H9 (cell line): ENCODE results near the gene RRAS. TPM values are rescaled to one million over a fixed set of nuclear protein-coding genes. Genes with fewer than 3 reads are reported as not detected.

Source experiments
- DNase-seq: peaks from one replicate; pipeline ENCODE4 v3.0.0-alpha.2; 2017
- H2AFZ ChIP-seq: one replicate; pipeline ENCODE4 v1.6.1; 2013; ENCODE audit warnings: mild to moderate bottlenecking, low read length, control low read depth, moderate library complexity
- H2AK5ac ChIP-seq: 2 replicates; pipeline ENCODE4 v1.6.1; 2013; ENCODE audit warnings: low read length, control low read depth, mixed read lengths; ENCODE audit not compliant: insufficient read length
- H2BK120ac ChIP-seq: one replicate; pipeline ENCODE4 v1.6.1; 2013; ENCODE audit warnings: low read depth, mild to moderate bottlenecking, low read length, control low read depth, inconsistent platforms; ENCODE audit not compliant: poor library complexity, severe bottlenecking
- H2BK12ac ChIP-seq: 2 replicates; pipeline ENCODE4 v1.6.1; 2013; ENCODE audit warnings: low read length, control low read depth, mixed read lengths, low read depth; ENCODE audit not compliant: insufficient read length
- H2BK15ac ChIP-seq: 2 replicates; pipeline ENCODE4 v1.6.1; 2013; ENCODE audit warnings: low read depth, low read length, control low read depth
- H2BK20ac ChIP-seq: one replicate; pipeline ENCODE4 v1.6.1; 2013; ENCODE audit warnings: low read depth, mild to moderate bottlenecking, low read length, control low read depth, inconsistent platforms; ENCODE audit not compliant: poor library complexity, severe bottlenecking
- H2BK5ac ChIP-seq: 2 replicates; pipeline ENCODE4 v1.6.1; 2013; ENCODE audit warnings: low read length, control low read depth, mixed read lengths; ENCODE audit not compliant: insufficient read length
- H3K14ac ChIP-seq: 2 replicates; pipeline ENCODE4 v1.6.1; 2013; ENCODE audit warnings: low read length, control low read depth; ENCODE audit not compliant: insufficient read depth
- H3K18ac ChIP-seq: 2 replicates; pipeline ENCODE4 v1.6.1; 2013; ENCODE audit warnings: low read depth, mild to moderate bottlenecking, mixed read lengths, low read length, control low read depth; ENCODE audit not compliant: insufficient read length
- H3K23ac ChIP-seq: 2 replicates; pipeline ENCODE4 v1.6.1; 2013; ENCODE audit warnings: low read length, control low read depth, mixed read lengths, low read depth; ENCODE audit not compliant: insufficient read length
- H3K23me2 ChIP-seq: 2 replicates; pipeline ENCODE4 v1.6.1; 2013; ENCODE audit warnings: low read depth, mild to moderate bottlenecking, mixed read lengths, low read length, control low read depth; ENCODE audit not compliant: insufficient read length, poor library complexity, severe bottlenecking
- H3K27ac ChIP-seq: 2 replicates; pipeline ENCODE4 v1.5.1; 2013; ENCODE audit warnings: low read length, control low read depth, mixed read lengths, low read depth; ENCODE audit not compliant: insufficient read length
- H3K27me3 ChIP-seq: 2 replicates; pipeline ENCODE4 v1.6.1; 2013; ENCODE audit warnings: low read length, control low read depth, inconsistent platforms; ENCODE audit not compliant: insufficient read depth
- H3K4ac ChIP-seq: 2 replicates; pipeline ENCODE4 v1.6.1; 2013; ENCODE audit warnings: low read depth, mild to moderate bottlenecking, control low read depth, inconsistent platforms, low read length, moderate library complexity
- H3K4me1 ChIP-seq: 2 replicates; pipeline ENCODE4 v1.6.1; 2013; ENCODE audit warnings: low read length, control low read depth, inconsistent platforms; ENCODE audit not compliant: insufficient read depth
- H3K4me2 ChIP-seq: 2 replicates; pipeline ENCODE4 v1.6.1; 2013; ENCODE audit warnings: low read length, control low read depth, mixed read lengths; ENCODE audit not compliant: insufficient read length, insufficient read depth
- H3K56ac ChIP-seq: 2 replicates; pipeline ENCODE4 v1.6.1; 2013; ENCODE audit warnings: low read depth, mild to moderate bottlenecking, mixed read lengths, low read length, control low read depth; ENCODE audit not compliant: insufficient read length
- H3K79me1 ChIP-seq: 2 replicates; pipeline ENCODE4 v1.6.1; 2013; ENCODE audit warnings: low read depth, mild to moderate bottlenecking, moderate library complexity, low read length, control low read depth, inconsistent platforms; ENCODE audit not compliant: insufficient read depth, poor library complexity, severe bottlenecking
- H3K79me2 ChIP-seq: 2 replicates; pipeline ENCODE4 v1.6.1; 2013; ENCODE audit warnings: low read length, control low read depth, inconsistent platforms; ENCODE audit not compliant: insufficient read depth
- H3K9ac ChIP-seq: 2 replicates; pipeline ENCODE4 v1.6.1; 2013; ENCODE audit warnings: low read length, control low read depth, mixed read lengths; ENCODE audit not compliant: insufficient read length; ENCODE audit errors: extremely low read depth
- H3K9me3 ChIP-seq: one replicate; pipeline ENCODE4 v1.6.1; 2013; ENCODE audit warnings: low read depth, low read length, inconsistent platforms; ENCODE audit not compliant: control insufficient read depth
- H3T11ph ChIP-seq: one replicate; pipeline ENCODE4 v1.6.1; 2013; ENCODE audit warnings: mild to moderate bottlenecking, low read length, control low read depth, inconsistent platforms
- H4K20me1 ChIP-seq: one replicate; pipeline ENCODE4 v1.6.1; 2013; ENCODE audit not compliant: control insufficient read depth, insufficient read length, insufficient read depth
- H4K5ac ChIP-seq: 2 replicates; pipeline ENCODE4 v1.6.1; 2013; ENCODE audit warnings: low read depth, mild to moderate bottlenecking, mixed read lengths, low read length, control low read depth; ENCODE audit not compliant: insufficient read length
- H4K8ac ChIP-seq: replicated peaks from 2 replicates; pipeline ENCODE4 v1.6.1; 2013; ENCODE audit warnings: low read length, control low read depth, mixed read lengths, low read depth; ENCODE audit not compliant: insufficient read length
- H4K91ac ChIP-seq: 2 replicates; pipeline ENCODE4 v1.6.1; 2013; ENCODE audit warnings: low read depth, mild to moderate bottlenecking, moderate library complexity, mixed read lengths, low read length, control low read depth; ENCODE audit not compliant: insufficient read length
- H3K27ac Mint-ChIP-seq, 3 experiments: 2 replicates in 2 of 3; 3 replicates in 1 of 3; pipeline ENCODE4 v1.8.0; 2020 to 2021; ENCODE audit warnings: mixed read lengths in 3 of 3, mild to moderate bottlenecking in 1 of 3, moderate library complexity in 1 of 3
- H3K27me3 Mint-ChIP-seq: 2 replicates; pipeline ENCODE4 v1.8.0; 2021; ENCODE audit warnings: low read depth, mild to moderate bottlenecking, moderate library complexity, mixed read lengths
- H3K36me3 Mint-ChIP-seq, 3 experiments: 2 replicates in 2 of 3; 3 replicates in 1 of 3; pipeline ENCODE4 v1.8.0; 2020 to 2021; ENCODE audit warnings: low read depth in 3 of 3, mixed read lengths in 3 of 3; ENCODE audit not compliant: insufficient read depth in 1 of 3
- H3K4me1 Mint-ChIP-seq, 2 experiments: 2 replicates each; pipeline ENCODE4 v1.8.0; 2020; ENCODE audit warnings: mixed read lengths in 2 of 2
- H3K4me3 Mint-ChIP-seq, 2 experiments: 2 replicates in 1 of 2; 3 replicates in 1 of 2; pipeline ENCODE4 v1.8.0; 2020 to 2021; ENCODE audit warnings: mild to moderate bottlenecking in 2 of 2, mixed read lengths in 2 of 2, moderate library complexity in 1 of 2
- H3K9me3 Mint-ChIP-seq, 2 experiments: 2 replicates in 1 of 2; 3 replicates in 1 of 2; pipeline ENCODE4 v1.8.0; 2020; ENCODE audit warnings: mild to moderate bottlenecking in 2 of 2, mixed read lengths in 2 of 2, moderate library complexity in 1 of 2
- whole genome bisulfite sequencing: extraction: QIAGEN DNeasy Blood & Tissue Kit; methylation state at CpG from one replicate; pipeline ENCODE4 v1.1.7; 2013; ENCODE audit warnings: missing lambda C conversion rate, low lambda C conversion rate, mixed read lengths; ENCODE audit not compliant: insufficient read length; ENCODE audit errors: extremely low coverage; 5-methylcytosine and 5-hydroxymethylcytosine counted together
- total RNA-seq: library from RNA; stranded (reverse); gene quantifications from 2 replicates; pipeline ENCODE4 v1.2.1, GENCODE V29; 2021
- TF ChIP-seq, protein P1 (sequence below): fragments of 200-600 bp; sonication (generic); conservative IDR thresholded peaks from 3 replicates; pipeline ENCODE4 v1.8.0; 2021; ENCODE audit warnings: antibody characterized with exemption, mild to moderate bottlenecking

Gene RRAS
- total RNA-seq, 1 experiment from 2014 or later = 9.9 TPM

DNA sequence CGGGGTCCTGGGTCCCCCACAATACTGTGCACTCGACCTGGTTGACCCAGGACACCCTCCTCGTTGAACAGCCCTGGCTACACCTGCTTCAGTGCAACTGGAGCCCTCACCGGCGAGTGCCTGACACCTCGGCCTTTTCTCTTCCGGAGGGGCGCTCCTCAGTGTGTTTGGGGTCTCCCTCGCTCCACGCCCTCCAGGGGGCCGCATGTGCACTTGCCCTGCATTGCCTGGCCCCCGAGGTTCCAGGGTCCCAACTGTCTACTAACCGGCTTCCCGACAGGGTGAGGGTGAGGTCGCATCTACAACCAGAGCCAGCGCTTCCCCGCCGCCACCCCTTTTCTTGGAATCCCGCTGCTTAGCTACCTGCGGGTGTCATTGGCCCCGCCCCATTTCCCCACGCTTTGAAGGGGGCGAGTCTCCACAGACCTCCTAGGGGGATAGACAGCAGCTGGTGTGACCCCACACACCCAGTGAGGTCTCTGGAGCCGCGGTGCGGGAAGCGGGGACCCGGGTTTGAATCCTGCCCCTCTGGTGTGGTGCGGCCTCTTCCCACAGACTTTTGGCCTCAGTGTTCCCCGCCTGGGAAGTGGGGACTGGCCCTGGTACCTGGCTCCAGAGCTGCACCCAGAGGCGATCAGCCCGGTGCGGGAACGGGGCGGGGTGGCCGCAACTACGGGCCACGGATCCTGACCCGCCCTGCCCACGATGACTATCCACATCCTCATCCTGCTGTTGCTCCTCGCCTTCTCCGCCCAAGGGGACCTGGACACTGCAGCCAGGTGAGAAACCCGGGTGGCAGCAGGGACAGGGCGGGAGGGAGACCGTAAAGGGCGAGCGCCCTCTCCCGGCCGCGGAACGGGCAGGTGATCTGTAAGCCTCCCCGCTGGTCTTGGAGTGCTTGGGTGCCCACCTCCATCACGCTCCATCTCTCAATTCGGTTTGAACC, 49.5 kb upstream of the RRAS start, which contains the start of gene ADM5:
TSS of gene ADM5 (plus strand) at position 462 of the 946 bp plus-strand sequence. CDS start at position 706, 244 bp downstream.
- H2AK5ac ChIP-seq = no peak within 1 kb of the TSS
- no peak within 1 kb of the TSS for H2BK5ac ChIP-seq
- H2AFZ ChIP-seq = no peak within 1 kb of the TSS
- no peak within 1 kb of the TSS for H2BK15ac ChIP-seq
- H3K27me3 ChIP-seq = no peaks in the 10 kb centered on the region
- TF ChIP-seq, protein P1, sequence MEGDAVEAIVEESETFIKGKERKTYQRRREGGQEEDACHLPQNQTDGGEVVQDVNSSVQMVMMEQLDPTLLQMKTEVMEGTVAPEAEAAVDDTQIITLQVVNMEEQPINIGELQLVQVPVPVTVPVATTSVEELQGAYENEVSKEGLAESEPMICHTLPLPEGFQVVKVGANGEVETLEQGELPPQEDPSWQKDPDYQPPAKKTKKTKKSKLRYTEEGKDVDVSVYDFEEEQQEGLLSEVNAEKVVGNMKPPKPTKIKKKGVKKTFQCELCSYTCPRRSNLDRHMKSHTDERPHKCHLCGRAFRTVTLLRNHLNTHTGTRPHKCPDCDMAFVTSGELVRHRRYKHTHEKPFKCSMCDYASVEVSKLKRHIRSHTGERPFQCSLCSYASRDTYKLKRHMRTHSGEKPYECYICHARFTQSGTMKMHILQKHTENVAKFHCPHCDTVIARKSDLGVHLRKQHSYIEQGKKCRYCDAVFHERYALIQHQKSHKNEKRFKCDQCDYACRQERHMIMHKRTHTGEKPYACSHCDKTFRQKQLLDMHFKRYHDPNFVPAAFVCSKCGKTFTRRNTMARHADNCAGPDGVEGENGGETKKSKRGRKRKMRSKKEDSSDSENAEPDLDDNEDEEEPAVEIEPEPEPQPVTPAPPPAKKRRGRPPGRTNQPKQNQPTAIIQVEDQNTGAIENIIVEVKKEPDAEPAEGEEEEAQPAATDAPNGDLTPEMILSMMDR = peak; percentile 75
- no peaks in the 10 kb centered on the region for H4K20me1 ChIP-seq
- DNase-seq = peak; percentile 82
- no peak within 1 kb of the TSS for H2BK20ac ChIP-seq
- H3K14ac ChIP-seq = peak within 1 kb of the TSS; percentile 56
- peak within 1 kb of the TSS; percentile 83 for H3K9ac ChIP-seq
- H3T11ph ChIP-seq = no peak within 1 kb of the TSS
- no peak within 1 kb of the TSS for H3K27ac ChIP-seq
- peak within 1 kb of the TSS; percentile 98 for H3K4me2 ChIP-seq
- WGBS = no CpG with 5 or more reads among the region's 54 CpGs
- no peaks in the 10 kb centered on the region for H3K9me3 ChIP-seq
- no peak within 1 kb of the TSS for H3K4ac ChIP-seq
- no peaks in the 10 kb centered on the region for H3K79me2 ChIP-seq
- peaks cover 19% of the 10 kb centered on the region for H3K23me2 ChIP-seq
- H3K79me1 ChIP-seq = no peaks in the 10 kb centered on the region
- H3K56ac ChIP-seq = no peak within 1 kb of the TSS
- no peak within 1 kb of the TSS for H4K91ac ChIP-seq
- H3K18ac ChIP-seq = no peak within 1 kb of the TSS
- peaks cover 10% of the 10 kb centered on the region; the same call in 1 of the 2 replicates for H3K4me1 ChIP-seq
- H2BK120ac ChIP-seq = no peak within 1 kb of the TSS
- H2BK12ac ChIP-seq = no peak within 1 kb of the TSS
- Mint-ChIP-seq H3K27me3 (no peaks in the 10 kb centered on the region; the same call in 1 of the 2 replicates), H3K4me3 (peak within 1 kb of the TSS; percentile 83 to 98), H3K36me3 (peaks cover 26 to 55% (median 47%) of the 10 kb centered on the region in 3 experiments), H3K9me3 (peaks cover 0 to 3% of the 10 kb centered on the region in 2 experiments; a peak in 2 of 5 replicates), H3K4me1 (peaks cover 26 to 52% of the 10 kb centered on the region in 2 experiments), H3K27ac (peak within 1 kb of the TSS; percentile 92 to 97 (median 97))
- H4K8ac ChIP-seq = no peak within 1 kb of the TSS
- H3K23ac ChIP-seq = no peak within 1 kb of the TSS
- no peak within 1 kb of the TSS for H4K5ac ChIP-seq
